ENCODE results near the gene ZSWIM5. TPM values are rescaled to one million over a fixed set of nuclear protein-coding genes. Genes with fewer than 3 reads are reported as not detected.
"Not testable (repeated sequence)": the region's sequence is repeated elsewhere in the genome, so short reads cannot be mapped to it uniquely, and the experiment has no call there.

The ZSWIM5 gene
- total RNA-seq, 1 donor from 2014 or later = 1.5 TPM

GRCh38 chr1:45011837-45012638, 194.4 kb downstream of the ZSWIM5 start, which contains the start of gene UROD:
Gene UROD, plus strand, starts transcription at chr1:45012254. Its CDS starts 12 bp downstream, at chr1:45012266.
- intact Hi-C loops (cut with DNase I) = loop anchor here (1.0 to 10.0 kb wide), 5 partner anchors 26 to 543 kb away; partner anchors contain the start of genes AKR1A1, EIF2B3, PLK3 and RNU5D-1
- DNase-seq (ENCODE audit: low spot score) = peak; percentile 94

- intact Hi-C loops (cut with DNase I) = loop anchor here (1.0 to 10.0 kb wide), 5 partner anchors 25 to 544 kb away; partner anchors contain the start of genes AKR1A1, EIF2B3, PLK3 and RNU5D-1
- DNase-seq (ENCODE audit: low spot score) = peak; percentile 95
These were observed 195.3 kb downstream of the ZSWIM5 start, which contains the start of gene HECTD3 for GRCh38 chr1:45010855-45011811. Gene HECTD3, minus strand, starts transcription at chr1:45011324. Its CDS starts 67 bp downstream, at chr1:45011257.

- intact Hi-C loops (cut with DNase I) = loop anchor here (5.0 to 10.0 kb wide), 4 partner anchors 173 to 545 kb away; partner anchors contain the start of genes AKR1A1, PLK3 and RNU5D-1
These were observed 196.2 kb downstream of the ZSWIM5 start for GRCh38 chr1:45009956-45010854.

GRCh38 chr1:45009296-45009865, 197.0 kb downstream of the ZSWIM5 start:
- no peak for DNase-seq (ENCODE audit: low spot score)
- intact Hi-C loops (cut with DNase I) = no loop called here

More at GRCh38 chr1:45009956-45010854, 196.2 kb downstream of the ZSWIM5 start:
- no peak for DNase-seq (ENCODE audit: low spot score)

- intact Hi-C loops (cut with DNase I) = no loop called here
These were observed 197.9 kb downstream of the ZSWIM5 start for GRCh38 chr1:45008516-45008915.

GRCh38 chr1:45008076-45008475, 198.3 kb downstream of the ZSWIM5 start:
- DNase-seq (ENCODE audit: low spot score) = no peak
- intact Hi-C loops (cut with DNase I) = no loop called here

More at GRCh38 chr1:45008516-45008915, 197.9 kb downstream of the ZSWIM5 start:
- no peak for DNase-seq (ENCODE audit: low spot score)

- intact Hi-C loops (cut with DNase I) = no loop called here
- DNase-seq (ENCODE audit: low spot score) = no peak
These were observed 199.1 kb downstream of the ZSWIM5 start for GRCh38 chr1:45007311-45007710.

- DNase-seq (ENCODE audit: low spot score) = no peak
- intact Hi-C loops (cut with DNase I) = no loop called here
These were observed 200.6 kb downstream of the ZSWIM5 start for GRCh38 chr1:45005761-45006160.

- peak; percentile 51 for DNase-seq (ENCODE audit: low spot score)
- intact Hi-C loops (cut with DNase I) = no loop called here
These were observed 202.0 kb downstream of the ZSWIM5 start for GRCh38 chr1:45004281-45004920.

GRCh38 chr1:45003741-45004140, 202.7 kb downstream of the ZSWIM5 start:
- intact Hi-C loops (cut with DNase I) = no loop called here
- DNase-seq (ENCODE audit: low spot score) = no peak

- DNase-seq (ENCODE audit: low spot score) = peak; percentile 68
- intact Hi-C loops (cut with DNase I) = no loop called here
These were observed 203.5 kb downstream of the ZSWIM5 start for GRCh38 chr1:45002650-45003645.

GRCh38 chr1:45001576-45001975, 204.8 kb downstream of the ZSWIM5 start:
- DNase-seq (ENCODE audit: low spot score); intact Hi-C loops (cut with DNase I): not testable (repeated sequence)

GRCh38 chr1:45001011-45001481, 205.4 kb downstream of the ZSWIM5 start:
- intact Hi-C loops (cut with DNase I) = no loop called here
- no peak for DNase-seq (ENCODE audit: low spot score)

GRCh38 chr1:44999232-44999631, 207.2 kb downstream of the ZSWIM5 start:
- no peak for DNase-seq (ENCODE audit: low spot score)
- intact Hi-C loops (cut with DNase I) = no loop called here

- DNase-seq (ENCODE audit: low spot score) = no peak
- intact Hi-C loops (cut with DNase I) = no loop called here
These were observed 210.8 kb downstream of the ZSWIM5 start for GRCh38 chr1:44995467-44996238.
